ENCODE results near the gene CDNF.

CDNF gene

GRCh38 chr10:14774797-14775196 lies 63.0 kb downstream of the CDNF start, which contains the start of gene FAM107B:
TSS of gene FAM107B (minus strand) at chr10:14774897. CDS start at chr10:14774663, 234 bp downstream.
- H3K4me3 ChIP-seq (replicated peaks; ENCODE audit: low read depth, low read length), result no peak within 1 kb of the TSS
- no peaks in the 10 kb centered on the region; the same call in 1 of the 2 replicates for H3K27me3 ChIP-seq (replicated peaks; ENCODE audit: control insufficient read depth, insufficient read depth, low read length)
- TF ChIP-seq CTCF (IDR thresholded peaks at IDR 0.05; ENCODE audit: insufficient read depth, low read length, poor library complexity, severe bottlenecking), result no peak
- no peaks in the 10 kb centered on the region for H3K36me3 ChIP-seq (ENCODE audit: control insufficient read depth, insufficient read depth, low read length)
- no peak for DNase-seq (ENCODE audit: extremely low read depth, insufficient read length)

- no peaks in the 10 kb centered on the region; the same call in 1 of the 2 replicates for H3K27me3 ChIP-seq (replicated peaks; ENCODE audit: control insufficient read depth, insufficient read depth, low read length)
These were observed 63.6 kb downstream of the CDNF start for GRCh38 chr10:14774214-14774580.

GRCh38 chr10:14773551-14774213 lies 64.2 kb downstream of the CDNF start:
- DNase-seq (ENCODE audit: extremely low read depth, insufficient read length), result no peak
- no peak for TF ChIP-seq CTCF (IDR thresholded peaks at IDR 0.05; ENCODE audit: insufficient read depth, low read length, poor library complexity, severe bottlenecking)
- Histone ChIP-seq H3K4me3 (replicated peaks; ENCODE audit: low read depth, low read length) (no peak overlapping the region), H3K27me3 (replicated peaks; ENCODE audit: control insufficient read depth, insufficient read depth, low read length) (no peaks in the 10 kb centered on the region; the same call in 1 of the 2 replicates), H3K36me3 (ENCODE audit: control insufficient read depth, insufficient read depth, low read length) (no peaks in the 10 kb centered on the region)

More at GRCh38 chr10:14774214-14774580, 63.6 kb downstream of the CDNF start:
- no peak for TF ChIP-seq CTCF (IDR thresholded peaks at IDR 0.05; ENCODE audit: insufficient read depth, low read length, poor library complexity, severe bottlenecking)
- no peaks in the 10 kb centered on the region for H3K36me3 ChIP-seq (ENCODE audit: control insufficient read depth, insufficient read depth, low read length)
- DNase-seq (ENCODE audit: extremely low read depth, insufficient read length), result no peak
- no peak overlapping the region for H3K4me3 ChIP-seq (replicated peaks; ENCODE audit: low read depth, low read length)

- Histone ChIP-seq H3K27me3 (replicated peaks; ENCODE audit: control insufficient read depth, insufficient read depth, low read length) (no peaks in the 10 kb centered on the region; the same call in 1 of the 2 replicates), H3K36me3 (ENCODE audit: control insufficient read depth, insufficient read depth, low read length) (no peaks in the 10 kb centered on the region), H3K4me3 (replicated peaks; ENCODE audit: low read depth, low read length) (no peak overlapping the region)
- no peak for DNase-seq (ENCODE audit: extremely low read depth, insufficient read length)
- no peak for TF ChIP-seq CTCF (IDR thresholded peaks at IDR 0.05; ENCODE audit: insufficient read depth, low read length, poor library complexity, severe bottlenecking)
These were observed 65.4 kb downstream of the CDNF start for GRCh38 chr10:14772399-14772798.

- DNase-seq (ENCODE audit: extremely low read depth, insufficient read length), result no peak
- H3K36me3 ChIP-seq (ENCODE audit: control insufficient read depth, insufficient read depth, low read length), result no peaks in the 10 kb centered on the region
- TF ChIP-seq CTCF (IDR thresholded peaks at IDR 0.05; ENCODE audit: insufficient read depth, low read length, poor library complexity, severe bottlenecking), result no peak
These were observed 66.9 kb downstream of the CDNF start for GRCh38 chr10:14770927-14771326.

More at GRCh38 chr10:14770927-14771326, 66.9 kb downstream of the CDNF start:
- Histone ChIP-seq H3K27me3 (replicated peaks; ENCODE audit: control insufficient read depth, insufficient read depth, low read length) (no peaks in the 10 kb centered on the region; the same call in 1 of the 2 replicates), H3K4me3 (replicated peaks; ENCODE audit: low read depth, low read length) (no peak overlapping the region)
